Measurements from ENCODE around the gene GNA12.

Gene GNA12

GRCh38 chr7:2802101-2802500, 42.0 kb downstream of the GNA12 start:
- H3K4me1 Mint-ChIP-seq, result peaks cover 44% of the 10 kb centered on the region

DNA sequence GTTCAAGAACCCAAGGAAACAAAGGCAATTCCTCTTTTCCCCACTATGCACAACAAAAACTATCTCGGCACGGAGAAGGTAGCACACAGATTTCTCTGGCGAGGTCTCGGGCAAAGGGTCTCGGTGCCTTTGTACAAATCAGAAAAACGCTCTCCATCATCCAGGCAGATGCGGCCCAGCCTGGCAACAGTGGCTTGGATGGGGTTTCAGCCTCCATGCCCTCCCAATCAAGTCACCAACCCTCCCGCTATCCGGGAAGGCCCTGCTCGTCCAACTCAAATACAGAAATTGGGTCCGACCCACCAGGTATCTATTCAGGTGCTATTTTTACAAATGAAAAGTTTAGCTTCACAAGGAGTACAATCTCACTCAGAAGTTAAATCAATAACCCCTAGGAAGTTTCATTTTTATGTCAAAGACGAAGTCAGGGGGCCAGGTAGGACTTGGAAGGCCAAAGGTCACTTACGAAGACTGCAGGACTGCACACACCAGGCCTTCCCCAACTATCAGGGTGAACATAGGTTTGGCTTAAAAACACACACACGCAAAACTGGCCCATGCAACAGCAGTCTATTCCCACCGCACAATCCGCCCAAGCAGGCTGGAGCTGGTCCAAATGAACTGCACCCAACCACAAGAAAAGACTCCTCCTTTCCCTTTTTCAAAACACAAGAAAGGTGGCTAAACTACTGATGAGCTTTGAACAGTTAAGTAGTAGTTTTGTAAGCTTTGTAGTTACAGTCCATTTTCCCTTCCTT, 43.0 kb downstream of the GNA12 start:
- Mint-ChIP-seq H3K27me3 (no peaks in the 10 kb centered on the region), H3K4me3 (no peak overlapping the region), H3K4me1 (peaks cover 44% of the 10 kb centered on the region), H3K9me3 (no peaks in the 10 kb centered on the region), H3K36me3 (peaks cover 11% of the 10 kb centered on the region), H3K27ac (no peak overlapping the region)
- ATAC-seq (ENCODE audit: low read depth) (no peak), DNase-seq (ENCODE audit: low spot score in 2 of 2) (no peak)

More at GRCh38 chr7:2802101-2802500, 42.0 kb downstream of the GNA12 start:
- Mint-ChIP-seq H3K27ac (no peak overlapping the region), H3K9me3 (no peaks in the 10 kb centered on the region), H3K27me3 (no peaks in the 10 kb centered on the region), H3K4me3 (no peak overlapping the region), H3K36me3 (peaks cover 11% of the 10 kb centered on the region)
- ATAC-seq (ENCODE audit: low read depth) (no peak), DNase-seq (ENCODE audit: low spot score in 2 of 2) (no peak)

DNA sequence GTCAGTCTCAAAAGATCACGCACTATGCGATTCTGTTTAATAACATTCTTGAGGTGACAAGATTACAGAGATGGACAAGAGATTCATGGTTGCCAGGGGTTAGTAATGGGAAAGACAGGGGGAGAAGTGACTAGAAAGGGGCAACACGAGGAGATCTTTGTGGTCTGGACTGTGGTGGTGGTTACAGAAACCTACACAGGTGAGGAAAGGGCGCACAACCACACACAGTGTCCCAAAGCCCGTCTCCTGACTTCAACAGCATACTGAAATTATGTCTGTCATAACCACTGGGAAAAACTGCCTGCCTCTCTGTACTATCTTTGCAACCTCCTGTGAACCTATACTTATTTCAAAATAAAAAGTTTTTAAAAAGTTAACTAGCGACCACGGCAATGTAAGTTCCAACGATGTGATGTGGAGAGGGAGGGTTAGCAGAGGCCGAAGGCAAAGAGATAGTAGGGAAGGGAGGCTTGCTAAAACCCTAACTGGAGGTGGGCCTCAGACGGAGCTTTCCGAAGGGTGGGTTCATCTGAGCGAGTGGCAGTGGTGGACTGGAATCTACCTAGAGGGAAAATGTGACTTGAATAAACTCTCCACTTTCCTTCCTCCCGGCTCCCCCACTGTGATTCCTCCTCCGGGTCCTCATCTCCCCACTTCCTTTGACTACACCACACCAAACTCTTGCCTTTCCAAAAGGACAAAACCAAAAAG, 43.7 kb downstream of the GNA12 start:
- Mint-ChIP-seq H3K9me3 (no peaks in the 10 kb centered on the region), H3K36me3 (peaks cover 11% of the 10 kb centered on the region), H3K27ac (peak overlapping the region; percentile 32), H3K4me1 (peaks cover 44% of the 10 kb centered on the region), H3K4me3 (no peak overlapping the region), H3K27me3 (no peaks in the 10 kb centered on the region)
- ATAC-seq (ENCODE audit: low read depth) (no peak), DNase-seq (ENCODE audit: low spot score in 2 of 2) (no peak)

- Mint-ChIP-seq H3K4me1 (peaks cover 41% of the 10 kb centered on the region), H3K27ac (peak overlapping the region; percentile 32), H3K36me3 (peaks cover 16% of the 10 kb centered on the region), H3K4me3 (no peak overlapping the region), H3K27me3 (no peaks in the 10 kb centered on the region), H3K9me3 (no peaks in the 10 kb centered on the region)
- DNase-seq (ENCODE audit: low spot score in 2 of 2), result no peak
- ATAC-seq (ENCODE audit: low read depth), result no peak
Measured at GRCh38 chr7:2799253-2799652, 44.9 kb downstream of the GNA12 start.

- ATAC-seq (ENCODE audit: low read depth) (peak; percentile 81), DNase-seq (ENCODE audit: low spot score in 2 of 2) (no peak)
- H3K9me3 Mint-ChIP-seq, result no peaks in the 10 kb centered on the region
- H3K4me3 Mint-ChIP-seq, result no peak overlapping the region
- peaks cover 38% of the 10 kb centered on the region for H3K4me1 Mint-ChIP-seq
- peaks cover 19% of the 10 kb centered on the region for H3K36me3 Mint-ChIP-seq
- no peak overlapping the region for H3K27ac Mint-ChIP-seq
- H3K27me3 Mint-ChIP-seq, result no peaks in the 10 kb centered on the region
Measured at GRCh38 chr7:2798669-2799068, 45.4 kb downstream of the GNA12 start.

DNA sequence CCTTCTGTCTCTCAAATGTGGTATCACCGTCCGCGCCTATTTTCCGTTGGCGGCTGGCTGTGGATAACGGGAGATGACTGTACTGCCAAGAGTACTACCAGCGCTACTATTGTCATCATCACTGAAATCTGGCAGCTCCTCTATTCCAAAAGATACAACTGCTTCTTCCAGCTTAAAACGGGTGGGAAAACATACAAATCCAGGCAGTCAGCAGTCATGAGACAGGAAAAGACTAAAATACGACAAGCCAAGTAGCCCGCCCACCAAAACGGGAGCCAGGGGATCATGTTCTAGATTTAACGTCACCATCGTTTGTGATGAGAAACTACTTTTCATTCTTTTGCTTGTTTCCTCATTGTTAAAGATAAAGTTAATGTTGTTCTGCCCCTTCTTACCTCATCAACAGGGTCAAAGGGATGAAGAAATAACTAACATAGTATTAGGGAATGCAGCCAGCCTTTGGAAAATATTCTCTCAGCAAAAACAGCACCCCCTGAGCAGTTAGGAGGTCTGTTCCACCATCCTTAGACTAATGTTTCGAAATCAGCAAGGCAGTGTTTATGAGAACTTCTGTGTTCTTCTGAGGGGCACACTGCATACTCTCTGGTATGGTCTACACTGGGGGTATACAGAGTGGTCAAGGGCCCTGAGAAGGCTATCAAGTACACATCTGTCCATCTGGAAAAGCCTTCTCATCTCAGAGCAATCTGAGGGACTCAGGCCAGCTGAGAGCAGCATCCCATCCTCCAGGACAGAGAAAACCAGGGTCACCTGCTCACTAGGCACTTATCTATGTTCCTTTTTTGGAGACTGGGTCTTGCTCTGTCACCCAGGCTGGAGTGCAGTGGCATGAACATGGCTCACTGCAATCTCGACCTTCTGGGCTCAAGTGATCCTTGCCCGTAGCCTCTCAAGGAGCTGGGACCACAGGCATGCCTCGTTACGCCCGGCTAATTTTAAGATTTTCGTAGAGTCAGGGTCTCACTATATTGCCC, 47.5 kb downstream of the GNA12 start:
- H3K4me1 Mint-ChIP-seq, result peaks cover 34% of the 10 kb centered on the region
- H3K27ac Mint-ChIP-seq, result no peak overlapping the region
- ATAC-seq (ENCODE audit: low read depth) (no peak), DNase-seq (ENCODE audit: low spot score in 2 of 2) (no peak)
- no peaks in the 10 kb centered on the region for H3K9me3 Mint-ChIP-seq
- no peaks in the 10 kb centered on the region for H3K27me3 Mint-ChIP-seq
- H3K36me3 Mint-ChIP-seq, result peaks cover 25% of the 10 kb centered on the region
- H3K4me3 Mint-ChIP-seq, result no peak overlapping the region

GRCh38 chr7:2795906-2796305, 48.2 kb downstream of the GNA12 start:
- Mint-ChIP-seq H3K9me3 (no peaks in the 10 kb centered on the region), H3K4me1 (peaks cover 30% of the 10 kb centered on the region), H3K36me3 (peaks cover 26% of the 10 kb centered on the region), H3K27me3 (no peaks in the 10 kb centered on the region), H3K27ac (no peak overlapping the region), H3K4me3 (no peak overlapping the region)
- DNase-seq (ENCODE audit: low spot score in 2 of 2) (no peak), ATAC-seq (ENCODE audit: low read depth) (no peak)

DNA sequence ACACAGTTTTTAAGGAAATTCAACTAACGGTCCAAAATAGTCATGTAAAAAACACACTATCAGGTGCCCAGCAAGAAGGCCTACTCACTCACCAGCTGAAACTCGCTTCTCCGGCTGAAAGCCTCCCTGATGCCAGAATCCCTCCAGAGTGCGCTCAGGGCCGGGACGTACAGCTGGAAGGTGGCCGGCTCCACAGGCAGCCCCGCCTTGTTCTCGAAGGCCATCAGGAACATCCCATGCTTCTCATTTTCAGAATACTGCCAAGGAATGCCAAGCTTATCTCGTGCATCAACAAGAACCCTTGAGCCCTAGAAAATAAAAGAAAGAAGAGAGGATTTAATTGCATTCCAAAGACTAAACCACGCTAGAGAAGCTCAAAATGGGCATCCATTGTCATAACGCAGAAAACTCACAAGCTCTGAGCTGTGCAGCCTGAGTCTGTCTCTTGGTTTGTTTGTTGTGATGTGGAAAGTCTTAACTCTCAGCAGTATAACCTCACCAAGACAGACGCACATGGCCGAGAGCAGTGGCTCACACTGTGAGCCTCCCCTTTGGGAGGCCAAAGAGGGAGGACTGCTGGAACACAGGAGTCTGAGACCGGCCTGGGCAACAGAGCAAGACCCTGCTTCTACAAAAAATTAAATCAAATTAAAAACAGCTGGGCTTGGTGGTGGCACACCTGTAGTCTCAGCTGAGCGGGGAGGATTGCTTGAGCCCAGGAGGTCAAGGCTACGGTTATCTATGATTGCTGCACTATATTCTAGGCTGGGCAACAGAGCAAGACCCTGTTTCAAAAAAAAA, 49.1 kb downstream of the GNA12 start:
- Mint-ChIP-seq H3K36me3 (peaks cover 26% of the 10 kb centered on the region), H3K9me3 (no peaks in the 10 kb centered on the region), H3K27ac (no peak overlapping the region)

DNA sequence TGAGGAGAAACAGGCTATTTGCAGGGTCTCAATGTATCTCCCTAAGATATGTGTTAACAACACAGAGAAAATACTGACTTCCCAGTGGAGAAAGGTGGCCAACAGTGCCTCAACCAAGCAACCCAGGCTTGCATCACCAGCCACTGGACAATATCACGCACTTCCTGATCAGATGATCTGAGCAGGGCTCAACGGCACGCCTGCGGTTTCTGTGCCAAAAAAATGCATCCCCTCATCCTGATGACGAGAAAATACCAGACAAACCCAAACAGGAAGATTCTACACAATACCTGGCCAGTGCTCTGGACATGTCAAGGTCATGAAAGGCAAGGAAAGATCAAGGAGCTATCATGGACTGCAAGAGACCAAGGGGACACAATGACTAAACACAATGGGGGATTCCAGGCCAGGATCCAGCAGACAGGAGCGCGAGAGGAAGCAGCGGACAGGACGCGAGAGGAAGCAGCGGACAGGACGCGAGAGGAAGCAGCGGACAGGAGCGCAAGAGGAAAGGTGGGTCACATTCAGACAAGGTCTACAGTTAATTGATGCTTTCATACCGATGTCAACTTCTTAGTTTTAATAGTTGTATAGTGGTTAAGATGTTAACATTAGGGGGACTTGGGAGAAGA, 51.1 kb downstream of the GNA12 start:
- Mint-ChIP-seq H3K27me3 (no peaks in the 10 kb centered on the region), H3K36me3 (peaks cover 31% of the 10 kb centered on the region), H3K27ac (no peak overlapping the region), H3K9me3 (no peaks in the 10 kb centered on the region), H3K4me1 (peaks cover 11% of the 10 kb centered on the region), H3K4me3 (no peak overlapping the region)
- DNase-seq (ENCODE audit: low spot score in 2 of 2) (no peak), ATAC-seq (ENCODE audit: low read depth) (no peak)

More for the DNA sequence above, 49.1 kb downstream of the GNA12 start:
- Mint-ChIP-seq H3K27me3 (no peaks in the 10 kb centered on the region), H3K4me3 (no peak overlapping the region), H3K4me1 (peaks cover 22% of the 10 kb centered on the region)
- ATAC-seq (ENCODE audit: low read depth) (no peak), DNase-seq (ENCODE audit: low spot score in 2 of 2) (no peak)

DNA sequence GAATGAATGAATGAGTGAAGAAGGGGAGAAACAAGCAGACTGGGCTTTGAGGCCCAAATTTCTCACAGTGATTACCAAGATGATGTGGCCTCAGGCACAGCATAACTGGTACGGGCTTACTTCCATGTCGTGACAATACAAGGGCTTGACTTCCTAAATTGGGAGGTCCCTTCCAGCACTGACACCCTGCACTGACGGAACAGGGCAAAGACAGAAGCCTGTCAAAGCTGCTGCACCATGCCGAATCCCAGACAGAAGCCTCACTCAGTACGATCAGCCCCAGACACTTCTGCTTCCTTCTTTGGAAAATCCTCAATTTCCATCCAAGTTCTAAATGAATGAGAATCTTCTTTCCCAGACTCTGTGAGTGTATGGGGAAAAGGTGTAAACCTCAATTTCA, 51.9 kb downstream of the GNA12 start:
- Mint-ChIP-seq H3K4me1 (peaks cover 6% of the 10 kb centered on the region), H3K4me3 (no peak overlapping the region), H3K27ac (no peak overlapping the region), H3K9me3 (no peaks in the 10 kb centered on the region), H3K27me3 (no peaks in the 10 kb centered on the region), H3K36me3 (peaks cover 34% of the 10 kb centered on the region)
- no peak for DNase-seq (ENCODE audit: low spot score in 2 of 2)
- no peak for ATAC-seq (ENCODE audit: low read depth)

- ATAC-seq (ENCODE audit: low read depth) (no peak), DNase-seq (ENCODE audit: low spot score in 2 of 2) (no peak)
- Mint-ChIP-seq H3K4me1 (peaks cover 6% of the 10 kb centered on the region), H3K27me3 (no peaks in the 10 kb centered on the region), H3K9me3 (no peaks in the 10 kb centered on the region), H3K27ac (no peak overlapping the region), H3K4me3 (no peak overlapping the region), H3K36me3 (peaks cover 36% of the 10 kb centered on the region)
Measured at GRCh38 chr7:2791390-2791789, 52.7 kb downstream of the GNA12 start.

GRCh38 chr7:2787251-2787951, 56.7 kb downstream of the GNA12 start:
- peaks cover 4% of the 10 kb centered on the region for H3K9me3 Mint-ChIP-seq
- no peak overlapping the region for H3K4me3 Mint-ChIP-seq
- peaks cover 25% of the 10 kb centered on the region for H3K36me3 Mint-ChIP-seq
- DNase-seq (ENCODE audit: low spot score in 2 of 2) (no peak), ATAC-seq (ENCODE audit: low read depth) (no peak)
- no peaks in the 10 kb centered on the region for H3K27me3 Mint-ChIP-seq
- H3K4me1 Mint-ChIP-seq, result peaks cover 12% of the 10 kb centered on the region
- H3K27ac Mint-ChIP-seq, result no peak overlapping the region
